SK-N-SH (cell line): ENCODE data around the gene RPL28. TPM values are rescaled to one million over a fixed set of nuclear protein-coding genes. Genes with fewer than 3 reads are reported as not detected.

Experiments used
- CTCF ChIA-PET: fragments of 300-600, 350-600 bp; formaldehyde crosslinking; extraction: SDS; loops from one replicate; lab custom pipeline; 2021; lab: Yijun Ruan, JAX
- POLR2A ChIA-PET: fragments of 350-600 bp; sonication (Branson Sonifier 250); formaldehyde crosslinking; extraction: SDS; loops from one replicate; lab custom pipeline; 2020; ENCODE audit warnings: antibody characterized with exemption, inconsistent platforms; lab: Yijun Ruan, JAX
- DNase-seq: peaks from one replicate; pipeline ENCODE4 v3.0.0; 2012
- H2AFZ ChIP-seq: fragments of 200-600 bp; sonication (generic); 2 replicates; pipeline ENCODE4 v1.8.1; 2016; ENCODE audit warnings: antibody characterized with exemption, mild to moderate bottlenecking, low read depth
- H3F3A ChIP-seq: fragments of 200-600 bp; sonication (generic); replicated peaks from 2 replicates; pipeline ENCODE3; 2016; ENCODE audit warnings: antibody characterized with exemption, mild to moderate bottlenecking; ENCODE audit not compliant: insufficient read depth
- H3K27ac ChIP-seq, 2 experiments: fragments of 200-500 bp in 1 of 2; fragments of 200-600 bp in 1 of 2; sonication (Bioruptor generic) in 1 of 2; sonication (generic), shearing (Covaris generic) in 1 of 2; 2 replicates each; pipeline versions ENCODE4 v1.5.1 to v1.6.1; 2014 to 2016; ENCODE audit warnings: low read depth in 2 of 2, inconsistent platforms in 1 of 2, low read length in 1 of 2, mild to moderate bottlenecking in 1 of 2, mixed read lengths in 1 of 2
- H3K27me3 ChIP-seq: fragments of 200-600 bp; sonication (generic), shearing (Covaris generic); 2 replicates; pipeline ENCODE4 v1.6.1; 2016; ENCODE audit warnings: mixed run types; ENCODE audit not compliant: insufficient read depth
- H3K36me3 ChIP-seq, 2 experiments: fragments of 200-500 bp in 1 of 2; fragments of 200-600 bp in 1 of 2; sonication (Bioruptor generic) in 1 of 2; sonication (generic) in 1 of 2; replicated peaks in 1 of 2; 2 replicates each; pipeline versions ENCODE3 to v1.5.1; 2014 to 2016; ENCODE audit warnings: low read length in 1 of 2, mild to moderate bottlenecking in 1 of 2; ENCODE audit not compliant: insufficient read depth in 2 of 2, control insufficient read depth in 1 of 2
- H3K4me1 ChIP-seq, 2 experiments: fragments of 200-500 bp in 1 of 2; fragments of 200-600 bp in 1 of 2; sonication (Bioruptor generic) in 1 of 2; sonication (generic), shearing (Covaris generic) in 1 of 2; 2 replicates each; pipeline versions ENCODE4 v1.5.1 to v1.6.1; 2014 to 2016; ENCODE audit warnings: low read depth in 1 of 2, low read length in 1 of 2, mixed run types in 1 of 2; ENCODE audit not compliant: insufficient read depth in 2 of 2, control insufficient read depth in 1 of 2
- H3K4me2 ChIP-seq: fragments of 200-600 bp; sonication (generic), shearing (Covaris generic); 2 replicates; pipeline ENCODE4 v1.6.1; 2017; ENCODE audit warnings: mixed run types
- H3K4me3 ChIP-seq, 2 experiments: fragments of 200-500 bp in 1 of 2; fragments of 200-600 bp in 1 of 2; sonication (Bioruptor generic) in 1 of 2; sonication (generic), shearing (Covaris generic) in 1 of 2; 2 replicates each; pipeline versions ENCODE4 v1.5.1 to v1.8.1; 2014 to 2016; ENCODE audit warnings: low read depth in 2 of 2, inconsistent platforms in 1 of 2, low read length in 1 of 2, mild to moderate bottlenecking in 1 of 2, mixed read lengths in 1 of 2, moderate library complexity in 1 of 2
- H3K79me2 ChIP-seq: fragments of 200-600 bp; sonication (generic); 2 replicates; pipeline ENCODE4 v1.8.1; 2017; ENCODE audit warnings: mild to moderate bottlenecking; ENCODE audit not compliant: insufficient read depth
- H3K9ac ChIP-seq: fragments of 200-600 bp; sonication (generic); 2 replicates; pipeline ENCODE4 v1.6.1; 2017; ENCODE audit warnings: mixed run types
- H3K9me2 ChIP-seq: fragments of 200-600 bp; sonication (generic); 2 replicates; pipeline ENCODE4 v1.6.1; 2017; ENCODE audit warnings: mixed run types
- H3K9me3 ChIP-seq: fragments of 200-600 bp; sonication (generic); 2 replicates; pipeline ENCODE4 v1.6.1; 2017; ENCODE audit warnings: mixed run types, mild to moderate bottlenecking, moderate library complexity
- H4K20me1 ChIP-seq: fragments of 200-600 bp; sonication (generic); 2 replicates; pipeline ENCODE4 v1.6.1; 2017; ENCODE audit warnings: mild to moderate bottlenecking, mixed run types; ENCODE audit not compliant: insufficient read depth
- ELF1 ChIP-seq: IDR thresholded peaks from 2 replicates; pipeline ENCODE4 v1.4.0; 2012
- FOSL2 ChIP-seq: IDR thresholded peaks from 2 replicates; pipeline ENCODE4 v1.4.0; 2012; ENCODE audit warnings: low read depth, mild to moderate bottlenecking, moderate library complexity, borderline replicate concordance
- FOXJ3 ChIP-seq: sonication (generic); formaldehyde crosslinking; IDR thresholded peaks from 2 replicates; pipeline ENCODE4 v1.5.1; 2020; ENCODE audit warnings: mild to moderate bottlenecking, missing genetic modification reagents
- GABPA ChIP-seq: IDR thresholded peaks from 2 replicates; pipeline ENCODE4 v1.4.0; 2012; ENCODE audit warnings: low read depth, mild to moderate bottlenecking
- NFIC ChIP-seq: IDR thresholded peaks from 2 replicates; pipeline ENCODE4 v1.4.0; 2012; ENCODE audit warnings: borderline replicate concordance
- NRF1 ChIP-seq: IDR thresholded peaks from 2 replicates; pipeline ENCODE4 v1.6.1; 2012; ENCODE audit warnings: low read depth, mild to moderate bottlenecking, low read length
- RCOR1 ChIP-seq: fragments of 150-350 bp; IDR thresholded peaks from 2 replicates; pipeline ENCODE4 v1.6.1; 2017; ENCODE audit warnings: antibody characterized with exemption, low read length
- RFX5 ChIP-seq: IDR thresholded peaks from 2 replicates; pipeline ENCODE4 v1.6.1; 2012; ENCODE audit warnings: mild to moderate bottlenecking, improper control_type of control experiment, low read length
- RXRA ChIP-seq: IDR thresholded peaks from 2 replicates; pipeline ENCODE4 v1.4.0; 2012; ENCODE audit warnings: low read depth, mild to moderate bottlenecking, borderline replicate concordance
- TCF12 ChIP-seq: IDR thresholded peaks from 2 replicates; pipeline ENCODE4 v1.4.0; 2012
- TEAD4 ChIP-seq: IDR thresholded peaks from 2 replicates; pipeline ENCODE4 v1.4.0; 2012; ENCODE audit warnings: mild to moderate bottlenecking, borderline replicate concordance; ENCODE audit not compliant: insufficient read depth
- WGBS: methylation state at CpG from one replicate; pipeline ENCODE4 v1.1.6; 2017; ENCODE audit warnings: low lambda C conversion rate; 5-methylcytosine and 5-hydroxymethylcytosine counted together
- polyA plus RNA-seq, 3 experiments: library from polyadenylated mRNA; depleted of rRNA; stranded (reverse); fragments of >200 nt; gene quantifications; 2 replicates each; pipeline ENCODE4 v1.2.3, GENCODE V29; 2012
- TF ChIP-seq, protein P1 (sequence below): fragments of 150-350 bp; IDR thresholded peaks from 2 replicates; pipeline ENCODE4 v1.6.1; 2016; ENCODE audit warnings: mild to moderate bottlenecking, low read depth, low read length
- TF ChIP-seq, protein P2 (sequence below): fragments of 150-350 bp; IDR thresholded peaks from 2 replicates; pipeline ENCODE4 v1.6.1; 2017; ENCODE audit warnings: antibody characterized with exemption, low read length, low read depth, borderline replicate concordance
- TF ChIP-seq, protein P3 (sequence below): fragments of 200-600 bp; sonication (generic); IDR thresholded peaks from 2 replicates; pipeline ENCODE4 v1.6.1; 2017; ENCODE audit warnings: antibody characterized with exemption, mild to moderate bottlenecking, moderate library complexity
- TF ChIP-seq, protein P4 (sequence below): IDR thresholded peaks from 2 replicates; pipeline ENCODE4 v1.6.1; 2012; ENCODE audit warnings: mild to moderate bottlenecking, low read depth, low read length, moderate library complexity
- TF ChIP-seq, protein P5 (sequence below): IDR thresholded peaks from 2 replicates; pipeline ENCODE4 v1.4.0; 2012; ENCODE audit warnings: low read depth, borderline replicate concordance
- TF ChIP-seq, protein P6 (sequence below): IDR thresholded peaks from 2 replicates; pipeline ENCODE4 v1.4.0; 2012; ENCODE audit warnings: low read depth
- TF ChIP-seq, protein P7 (sequence below): IDR thresholded peaks from 2 replicates; pipeline ENCODE4; 2012

RPL28 gene
- polyA plus RNA-seq, 1 of the 3 experiments (the other 2 are of a cell fraction), result 2,368 TPM

- Histone ChIP-seq H3K9ac (no peak overlapping the region), H4K20me1 (no peaks in the 10 kb centered on the region), H3K9me3 (no peaks in the 10 kb centered on the region), H3K36me3 (no peaks in the 10 kb centered on the region), H3K79me2 (no peaks in the 10 kb centered on the region), H3K4me1 (no peaks in the 10 kb centered on the region), H3F3A (no peaks in the 10 kb centered on the region), H2AFZ (no peak overlapping the region), H3K9me2 (no peaks in the 10 kb centered on the region), H3K27ac (no peak overlapping the region)
- WGBS, result 77% methylated on average over 14 of the region's 14 CpGs
- POLR2A ChIA-PET, result no interaction called here
- no peak for DNase-seq
- TF ChIP-seq FOXJ3 (CRISPR knock-in tag) (no peak), GABPA (no peak), TCF12 (no peak), RXRA (no peak), RFX5 (no peak), ELF1 (no peak), RCOR1 (no peak), NFIC (no peak), FOSL2 (no peak), TEAD4 (no peak), NRF1 (no peak)
- TF ChIP-seq, protein P1, sequence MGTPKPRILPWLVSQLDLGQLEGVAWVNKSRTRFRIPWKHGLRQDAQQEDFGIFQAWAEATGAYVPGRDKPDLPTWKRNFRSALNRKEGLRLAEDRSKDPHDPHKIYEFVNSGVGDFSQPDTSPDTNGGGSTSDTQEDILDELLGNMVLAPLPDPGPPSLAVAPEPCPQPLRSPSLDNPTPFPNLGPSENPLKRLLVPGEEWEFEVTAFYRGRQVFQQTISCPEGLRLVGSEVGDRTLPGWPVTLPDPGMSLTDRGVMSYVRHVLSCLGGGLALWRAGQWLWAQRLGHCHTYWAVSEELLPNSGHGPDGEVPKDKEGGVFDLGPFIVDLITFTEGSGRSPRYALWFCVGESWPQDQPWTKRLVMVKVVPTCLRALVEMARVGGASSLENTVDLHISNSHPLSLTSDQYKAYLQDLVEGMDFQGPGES, result no peak
- TF ChIP-seq, protein P2, sequence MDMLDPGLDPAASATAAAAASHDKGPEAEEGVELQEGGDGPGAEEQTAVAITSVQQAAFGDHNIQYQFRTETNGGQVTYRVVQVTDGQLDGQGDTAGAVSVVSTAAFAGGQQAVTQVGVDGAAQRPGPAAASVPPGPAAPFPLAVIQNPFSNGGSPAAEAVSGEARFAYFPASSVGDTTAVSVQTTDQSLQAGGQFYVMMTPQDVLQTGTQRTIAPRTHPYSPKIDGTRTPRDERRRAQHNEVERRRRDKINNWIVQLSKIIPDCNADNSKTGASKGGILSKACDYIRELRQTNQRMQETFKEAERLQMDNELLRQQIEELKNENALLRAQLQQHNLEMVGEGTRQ, result no peak
- TF ChIP-seq, protein P3, sequence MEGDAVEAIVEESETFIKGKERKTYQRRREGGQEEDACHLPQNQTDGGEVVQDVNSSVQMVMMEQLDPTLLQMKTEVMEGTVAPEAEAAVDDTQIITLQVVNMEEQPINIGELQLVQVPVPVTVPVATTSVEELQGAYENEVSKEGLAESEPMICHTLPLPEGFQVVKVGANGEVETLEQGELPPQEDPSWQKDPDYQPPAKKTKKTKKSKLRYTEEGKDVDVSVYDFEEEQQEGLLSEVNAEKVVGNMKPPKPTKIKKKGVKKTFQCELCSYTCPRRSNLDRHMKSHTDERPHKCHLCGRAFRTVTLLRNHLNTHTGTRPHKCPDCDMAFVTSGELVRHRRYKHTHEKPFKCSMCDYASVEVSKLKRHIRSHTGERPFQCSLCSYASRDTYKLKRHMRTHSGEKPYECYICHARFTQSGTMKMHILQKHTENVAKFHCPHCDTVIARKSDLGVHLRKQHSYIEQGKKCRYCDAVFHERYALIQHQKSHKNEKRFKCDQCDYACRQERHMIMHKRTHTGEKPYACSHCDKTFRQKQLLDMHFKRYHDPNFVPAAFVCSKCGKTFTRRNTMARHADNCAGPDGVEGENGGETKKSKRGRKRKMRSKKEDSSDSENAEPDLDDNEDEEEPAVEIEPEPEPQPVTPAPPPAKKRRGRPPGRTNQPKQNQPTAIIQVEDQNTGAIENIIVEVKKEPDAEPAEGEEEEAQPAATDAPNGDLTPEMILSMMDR, result no peak
- TF ChIP-seq, protein P4, sequence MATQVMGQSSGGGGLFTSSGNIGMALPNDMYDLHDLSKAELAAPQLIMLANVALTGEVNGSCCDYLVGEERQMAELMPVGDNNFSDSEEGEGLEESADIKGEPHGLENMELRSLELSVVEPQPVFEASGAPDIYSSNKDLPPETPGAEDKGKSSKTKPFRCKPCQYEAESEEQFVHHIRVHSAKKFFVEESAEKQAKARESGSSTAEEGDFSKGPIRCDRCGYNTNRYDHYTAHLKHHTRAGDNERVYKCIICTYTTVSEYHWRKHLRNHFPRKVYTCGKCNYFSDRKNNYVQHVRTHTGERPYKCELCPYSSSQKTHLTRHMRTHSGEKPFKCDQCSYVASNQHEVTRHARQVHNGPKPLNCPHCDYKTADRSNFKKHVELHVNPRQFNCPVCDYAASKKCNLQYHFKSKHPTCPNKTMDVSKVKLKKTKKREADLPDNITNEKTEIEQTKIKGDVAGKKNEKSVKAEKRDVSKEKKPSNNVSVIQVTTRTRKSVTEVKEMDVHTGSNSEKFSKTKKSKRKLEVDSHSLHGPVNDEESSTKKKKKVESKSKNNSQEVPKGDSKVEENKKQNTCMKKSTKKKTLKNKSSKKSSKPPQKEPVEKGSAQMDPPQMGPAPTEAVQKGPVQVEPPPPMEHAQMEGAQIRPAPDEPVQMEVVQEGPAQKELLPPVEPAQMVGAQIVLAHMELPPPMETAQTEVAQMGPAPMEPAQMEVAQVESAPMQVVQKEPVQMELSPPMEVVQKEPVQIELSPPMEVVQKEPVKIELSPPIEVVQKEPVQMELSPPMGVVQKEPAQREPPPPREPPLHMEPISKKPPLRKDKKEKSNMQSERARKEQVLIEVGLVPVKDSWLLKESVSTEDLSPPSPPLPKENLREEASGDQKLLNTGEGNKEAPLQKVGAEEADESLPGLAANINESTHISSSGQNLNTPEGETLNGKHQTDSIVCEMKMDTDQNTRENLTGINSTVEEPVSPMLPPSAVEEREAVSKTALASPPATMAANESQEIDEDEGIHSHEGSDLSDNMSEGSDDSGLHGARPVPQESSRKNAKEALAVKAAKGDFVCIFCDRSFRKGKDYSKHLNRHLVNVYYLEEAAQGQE, result no peak
- TF ChIP-seq, protein P5, sequence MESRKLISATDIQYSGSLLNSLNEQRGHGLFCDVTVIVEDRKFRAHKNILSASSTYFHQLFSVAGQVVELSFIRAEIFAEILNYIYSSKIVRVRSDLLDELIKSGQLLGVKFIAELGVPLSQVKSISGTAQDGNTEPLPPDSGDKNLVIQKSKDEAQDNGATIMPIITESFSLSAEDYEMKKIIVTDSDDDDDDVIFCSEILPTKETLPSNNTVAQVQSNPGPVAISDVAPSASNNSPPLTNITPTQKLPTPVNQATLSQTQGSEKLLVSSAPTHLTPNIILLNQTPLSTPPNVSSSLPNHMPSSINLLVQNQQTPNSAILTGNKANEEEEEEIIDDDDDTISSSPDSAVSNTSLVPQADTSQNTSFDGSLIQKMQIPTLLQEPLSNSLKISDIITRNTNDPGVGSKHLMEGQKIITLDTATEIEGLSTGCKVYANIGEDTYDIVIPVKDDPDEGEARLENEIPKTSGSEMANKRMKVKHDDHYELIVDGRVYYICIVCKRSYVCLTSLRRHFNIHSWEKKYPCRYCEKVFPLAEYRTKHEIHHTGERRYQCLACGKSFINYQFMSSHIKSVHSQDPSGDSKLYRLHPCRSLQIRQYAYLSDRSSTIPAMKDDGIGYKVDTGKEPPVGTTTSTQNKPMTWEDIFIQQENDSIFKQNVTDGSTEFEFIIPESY, result no peak
- TF ChIP-seq, protein P6, sequence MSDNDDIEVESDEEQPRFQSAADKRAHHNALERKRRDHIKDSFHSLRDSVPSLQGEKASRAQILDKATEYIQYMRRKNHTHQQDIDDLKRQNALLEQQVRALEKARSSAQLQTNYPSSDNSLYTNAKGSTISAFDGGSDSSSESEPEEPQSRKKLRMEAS, result no peak
- TF ChIP-seq, protein P7, sequence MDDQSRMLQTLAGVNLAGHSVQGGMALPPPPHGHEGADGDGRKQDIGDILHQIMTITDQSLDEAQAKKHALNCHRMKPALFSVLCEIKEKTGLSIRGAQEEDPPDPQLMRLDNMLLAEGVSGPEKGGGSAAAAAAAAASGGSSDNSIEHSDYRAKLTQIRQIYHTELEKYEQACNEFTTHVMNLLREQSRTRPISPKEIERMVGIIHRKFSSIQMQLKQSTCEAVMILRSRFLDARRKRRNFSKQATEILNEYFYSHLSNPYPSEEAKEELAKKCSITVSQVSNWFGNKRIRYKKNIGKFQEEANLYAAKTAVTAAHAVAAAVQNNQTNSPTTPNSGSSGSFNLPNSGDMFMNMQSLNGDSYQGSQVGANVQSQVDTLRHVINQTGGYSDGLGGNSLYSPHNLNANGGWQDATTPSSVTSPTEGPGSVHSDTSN, result no peak
- TF ChIP-seq, all 33 proteins: peak for 0
- CTCF ChIA-PET, result no interaction called here
- no peaks in the 10 kb centered on the region for H3K27me3 ChIP-seq
- no peak overlapping the region for H3K4me3 ChIP-seq
- no peak overlapping the region for H3K4me2 ChIP-seq
Observed at GRCh38 chr19:55432241-55432959, 46.7 kb downstream of the RPL28 start.
